DOHH2 (cell line): ENCODE measurements around the gene PSMA2.

Experiments
- CTCF ChIP-seq: fragments of 200-600 bp; sonication (generic); IDR thresholded peaks from one replicate; pipeline ENCODE4 v1.5.1; 2014; ENCODE audit warnings: antibody characterized with exemption, mild to moderate bottlenecking, low read depth, low read length; ENCODE audit not compliant: poor library complexity, severe bottlenecking
- EZH2phosphoT487 ChIP-seq: fragments of 200-600 bp; sonication (generic); IDR thresholded peaks from 2 replicates; pipeline ENCODE4 v1.6.1; 2017; ENCODE audit warnings: borderline replicate concordance, mild to moderate bottlenecking, antibody characterized with exemption, low read length, moderate library complexity, mixed read lengths

DNA sequence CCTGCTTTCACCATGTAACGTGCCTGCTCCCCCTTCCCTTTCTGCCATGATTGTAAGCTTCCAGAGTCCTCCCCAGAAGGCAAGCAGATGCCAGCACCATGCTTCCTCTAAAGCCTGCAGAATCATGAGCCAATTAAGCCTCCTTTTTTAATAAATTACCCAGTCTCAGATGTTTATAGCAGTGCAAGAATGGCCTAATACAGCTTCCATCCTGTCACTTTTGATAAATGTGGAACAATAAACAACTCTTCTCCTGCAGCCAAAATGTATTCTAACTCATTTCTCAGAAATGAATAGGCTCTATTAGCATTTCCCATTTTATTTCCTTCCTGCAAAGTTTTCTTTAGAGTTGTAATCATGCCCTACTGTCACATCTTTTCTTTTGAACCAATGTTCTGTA is 63.5 kb downstream of the PSMA2 start:
- TF ChIP-seq CTCF (no peak), EZH2phosphoT487 (no peak)
